Measurements from ENCODE around the gene DNAH17.
A peak's percentile ranks its signal among the peaks of the same experiment; 100 is the strongest.

DNAH17 gene

DNA sequence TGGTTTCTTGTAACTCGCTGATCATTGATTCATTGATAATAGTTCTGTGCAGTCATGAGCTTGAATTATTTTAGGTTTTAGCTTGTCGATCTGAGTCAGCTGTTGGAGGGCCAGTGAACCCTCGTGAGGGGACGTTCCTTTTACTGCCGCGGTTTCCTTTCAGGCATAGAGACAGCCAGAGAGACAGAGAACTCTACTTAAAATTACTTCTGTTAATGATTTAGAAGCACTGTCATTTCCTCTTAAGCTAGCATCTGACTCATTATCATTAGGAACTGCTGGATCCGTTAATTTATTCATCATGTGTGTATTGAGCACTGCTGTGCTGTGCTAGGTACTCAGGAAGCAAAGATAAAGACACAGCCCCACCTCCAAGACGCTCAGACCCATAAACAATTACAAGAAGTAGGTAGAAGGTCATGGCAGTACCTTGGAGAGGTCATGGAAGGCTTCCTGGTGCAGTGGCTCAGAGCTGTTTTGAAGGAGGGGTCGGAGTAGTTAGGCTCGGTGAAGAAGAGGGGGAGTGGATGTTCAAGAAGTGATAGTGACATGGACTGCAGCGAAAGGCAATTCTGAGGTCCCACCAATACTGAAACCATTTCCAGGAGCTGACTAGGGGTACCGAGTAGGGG is 195.5 kb downstream of the DNAH17 start:
- DNase-seq, result no peak

DNA sequence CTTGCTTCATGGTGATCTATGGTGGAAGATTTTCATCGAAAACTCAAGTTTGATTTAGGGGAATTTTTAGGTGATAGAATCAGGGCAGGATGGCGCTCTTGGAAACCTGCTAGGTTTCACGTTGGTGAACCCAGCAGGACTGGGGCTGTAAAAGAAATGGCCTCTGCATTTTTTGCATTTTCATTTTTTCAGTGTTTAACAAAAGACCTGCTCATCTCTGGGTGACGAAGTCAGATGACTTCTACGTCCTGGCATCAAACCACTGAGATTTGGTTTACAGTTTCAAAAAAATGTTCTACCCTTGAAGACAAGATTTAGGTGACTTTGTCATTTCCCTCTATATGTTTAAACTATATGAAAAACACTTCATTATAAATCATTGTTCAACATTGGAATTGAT is 196.8 kb downstream of the DNAH17 start:
- DNase-seq, result no peak

DNA sequence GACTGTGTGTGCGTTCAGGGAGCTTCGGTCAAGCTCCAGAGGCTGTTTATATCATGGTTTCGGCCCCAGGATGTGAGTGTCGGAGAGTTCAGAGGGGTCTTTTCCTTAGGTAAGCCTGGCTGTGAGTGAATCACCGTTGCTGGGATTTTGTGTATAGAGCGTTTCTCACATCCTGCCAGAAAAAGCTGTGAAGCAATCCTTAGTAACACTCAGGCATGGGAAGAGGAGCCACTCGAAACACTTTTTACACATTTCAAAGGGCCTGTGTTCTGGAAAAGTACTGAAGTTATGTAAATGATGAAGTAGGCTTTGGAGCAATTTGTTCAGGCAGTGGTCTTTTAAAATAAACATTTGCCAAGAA is 198.1 kb downstream of the DNAH17 start:
- DNase-seq, result no peak

DNA sequence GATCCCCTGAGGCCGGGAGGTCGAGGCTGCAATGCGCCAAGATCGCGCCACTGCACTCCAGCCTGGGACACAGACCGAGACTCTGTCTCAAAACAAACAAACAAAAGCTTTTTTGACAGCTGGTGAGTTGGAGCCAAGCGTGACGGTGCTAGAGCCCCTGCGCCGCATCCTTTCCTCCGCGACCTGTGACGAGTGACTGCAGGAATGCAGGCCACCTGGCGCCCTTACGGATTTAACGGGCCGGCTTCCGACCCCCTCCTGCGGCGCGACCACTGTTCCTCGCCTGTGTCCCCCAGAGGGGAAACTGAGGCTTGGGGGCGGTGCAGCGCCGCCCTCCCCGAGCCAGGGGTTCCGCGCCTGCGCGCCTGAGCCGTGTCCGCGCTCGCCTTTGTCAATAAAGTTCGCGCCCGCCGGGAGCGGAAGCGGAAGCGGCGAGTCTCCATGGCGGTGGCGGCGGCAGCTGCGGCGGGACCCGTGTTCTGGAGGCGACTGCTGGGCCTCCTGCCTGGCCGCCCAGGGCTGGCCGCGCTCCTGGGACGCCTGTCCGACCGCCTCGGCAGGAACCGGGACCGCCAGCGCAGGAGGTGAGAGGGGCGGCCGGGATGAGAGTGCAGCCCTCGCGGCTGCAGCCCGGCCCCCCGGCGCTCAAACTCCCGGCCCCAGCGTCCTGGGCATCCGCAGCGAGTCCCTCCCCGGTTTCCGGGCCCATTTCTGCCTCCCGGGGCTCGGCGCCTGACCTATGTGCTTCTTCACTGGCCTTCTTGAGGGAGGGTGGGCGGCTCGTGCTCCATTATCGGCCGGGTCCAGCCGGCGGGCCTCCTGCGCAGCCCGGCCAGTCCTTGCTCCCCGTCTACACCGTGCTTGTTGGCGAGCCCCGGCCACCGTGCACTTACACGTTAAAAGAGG is 198.7 kb downstream of the DNAH17 start, which contains the start of gene PGS1:
TSS of gene PGS1 (plus strand) at position 425 of the 906 bp plus-strand sequence. CDS start at position 442, 17 bp downstream.
- peak; percentile 53 for DNase-seq

DNA sequence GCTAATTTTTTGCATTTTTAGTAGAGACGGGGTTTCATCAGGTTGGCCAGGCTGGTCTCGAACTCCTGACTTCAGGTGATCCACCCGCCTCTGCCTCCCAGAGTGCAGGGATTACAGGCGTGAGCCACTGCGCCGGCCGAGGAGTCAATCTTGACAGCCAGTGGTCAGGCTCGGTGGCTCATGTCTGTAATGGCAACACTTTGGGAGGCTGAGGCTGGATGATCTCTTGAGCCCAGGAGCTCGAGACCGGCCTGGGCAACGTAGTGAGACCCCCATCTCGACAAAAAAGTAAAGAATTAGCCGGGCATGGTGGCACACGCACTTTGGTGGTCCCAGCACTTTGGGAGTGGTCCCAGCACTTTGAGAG is 199.4 kb downstream of the DNAH17 start:
- DNase-seq, result no peak

DNA sequence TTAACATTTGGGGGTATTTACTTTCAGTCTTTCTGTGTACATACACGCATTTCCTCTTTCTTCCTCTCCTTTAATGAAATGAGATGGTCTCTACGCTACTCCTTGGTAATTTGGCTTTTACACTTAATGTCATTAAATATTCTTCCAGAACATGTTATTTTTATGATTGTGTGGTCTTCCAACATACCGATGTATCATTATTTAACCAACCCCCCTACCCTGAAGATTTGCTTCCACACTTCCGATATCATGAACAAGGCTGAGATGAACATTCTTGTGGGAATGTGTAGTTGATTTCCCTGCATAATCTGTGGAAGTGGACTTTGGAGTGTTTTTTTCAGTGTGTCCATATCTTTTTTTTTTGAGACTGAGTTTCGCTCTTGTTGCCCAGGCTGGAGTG is 201.0 kb downstream of the DNAH17 start:
- DNase-seq, result no peak

DNA sequence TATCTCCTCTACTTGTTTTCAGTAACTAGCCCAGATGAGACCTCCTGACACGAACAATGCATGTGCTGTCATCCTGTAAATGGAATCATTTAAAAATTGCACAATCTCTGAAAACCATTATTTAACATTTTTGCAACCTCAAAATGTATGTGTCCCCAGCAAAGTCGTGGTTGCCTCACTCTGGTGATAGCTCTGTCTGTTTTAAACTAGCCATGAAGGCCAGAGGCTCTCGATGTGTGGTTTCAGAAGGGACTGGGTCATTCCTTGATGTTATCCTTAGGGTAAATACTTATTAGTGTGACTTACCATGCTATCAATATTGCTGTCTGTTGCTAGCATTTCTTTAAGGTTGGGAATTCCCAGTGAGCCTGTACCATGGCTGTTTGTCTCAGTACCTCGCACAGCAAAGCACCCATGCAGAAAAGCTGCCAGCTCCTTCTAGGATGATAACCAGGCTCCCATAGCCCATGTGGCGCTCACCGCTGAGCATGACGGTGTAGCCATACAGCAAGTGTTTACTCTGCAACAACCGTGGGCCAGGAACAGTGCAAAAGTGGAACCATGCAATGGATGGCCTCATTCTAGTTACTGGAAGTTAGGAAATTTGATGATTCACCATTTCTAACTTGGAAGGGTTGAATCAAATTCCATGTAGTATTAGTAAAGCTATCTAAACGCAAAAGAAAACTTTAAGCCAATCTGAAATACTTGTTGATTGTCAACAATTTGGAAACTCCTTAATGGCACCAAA is 201.6 kb downstream of the DNAH17 start:
- no peak for DNase-seq

DNA sequence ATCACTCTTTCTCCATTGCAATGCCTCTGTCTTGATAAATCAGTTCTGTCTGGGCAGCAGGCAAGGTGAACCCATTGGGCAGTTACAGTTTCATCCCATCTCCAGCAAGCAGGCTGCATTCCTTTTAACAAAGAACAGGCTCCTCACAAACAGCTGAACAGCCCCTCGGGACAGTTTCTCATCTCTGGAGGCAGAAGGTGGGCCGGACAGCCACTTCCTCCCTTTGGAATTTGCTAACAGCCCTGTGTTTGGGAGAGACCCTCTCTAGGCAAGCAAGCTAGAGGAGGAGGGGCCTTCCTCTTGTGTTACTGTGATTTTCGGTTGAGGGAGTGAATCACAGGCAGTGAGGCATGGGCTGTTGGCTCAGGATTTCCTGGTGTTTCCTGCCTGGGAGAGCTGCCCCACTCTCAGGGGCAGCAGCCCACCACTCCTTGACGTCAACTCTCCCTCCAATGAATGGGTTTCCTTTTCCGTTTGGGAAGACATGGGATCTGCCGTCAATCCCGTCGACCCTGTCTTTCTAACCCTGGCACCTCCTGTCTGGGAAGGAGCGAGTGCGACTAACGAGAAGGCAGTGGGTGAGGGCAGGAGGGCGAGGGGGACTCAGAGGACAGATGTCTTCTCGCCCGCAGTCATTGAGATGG is 202.4 kb downstream of the DNAH17 start:
- DNase-seq, result no peak

DNA sequence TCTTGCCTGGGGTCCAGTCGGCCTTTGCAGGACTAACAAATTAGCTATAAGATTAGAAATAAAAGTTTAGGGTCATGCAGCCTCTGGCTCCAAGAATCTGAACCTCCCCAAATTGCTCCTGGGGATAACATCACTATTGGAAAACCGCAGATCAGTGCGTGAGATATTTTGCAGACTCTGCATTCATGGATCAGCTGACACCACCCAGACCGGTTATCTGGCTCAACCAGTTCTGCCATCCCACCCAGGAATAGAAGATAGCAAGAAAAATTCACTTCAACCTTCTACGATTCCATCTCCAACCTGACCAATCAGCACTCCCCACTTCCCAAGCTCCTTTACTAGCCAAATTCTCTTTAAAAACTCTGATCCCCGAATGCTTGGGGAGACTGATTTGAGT is 203.0 kb downstream of the DNAH17 start:
- DNase-seq, result no peak

Measured in NCI-H2029 (cell line).